GM19452 (cell line): ENCODE results near the gene JPT2.

Source experiments
- ATAC-seq: cut with Tn5 transposase; IDR thresholded peaks from one replicate; pipeline ENCODE4 v1.9.1; 2021; ENCODE audit not compliant: unreplicated experiment

The JPT2 gene

GRCh38 chr16:1749152-1750117, 71.4 kb downstream of the JPT2 start:
- no peak for ATAC-seq
